GM12875 (cell line): Measurements from ENCODE around the gene OTUB2.

Experiments used
- H3K4me3 ChIP-seq: one replicate; pipeline ENCODE4 v1.5.1; 2011; ENCODE audit warnings: low read depth, low read length, control low read depth
- TF ChIP-seq, protein P1 (sequence below): IDR thresholded peaks from 2 replicates; pipeline ENCODE4 v1.5.1; 2011; ENCODE audit warnings: low read depth, mild to moderate bottlenecking, control low read depth, inconsistent platforms, low read length, moderate library complexity, borderline replicate concordance; ENCODE audit not compliant: insufficient read depth

The OTUB2 gene

DNA sequence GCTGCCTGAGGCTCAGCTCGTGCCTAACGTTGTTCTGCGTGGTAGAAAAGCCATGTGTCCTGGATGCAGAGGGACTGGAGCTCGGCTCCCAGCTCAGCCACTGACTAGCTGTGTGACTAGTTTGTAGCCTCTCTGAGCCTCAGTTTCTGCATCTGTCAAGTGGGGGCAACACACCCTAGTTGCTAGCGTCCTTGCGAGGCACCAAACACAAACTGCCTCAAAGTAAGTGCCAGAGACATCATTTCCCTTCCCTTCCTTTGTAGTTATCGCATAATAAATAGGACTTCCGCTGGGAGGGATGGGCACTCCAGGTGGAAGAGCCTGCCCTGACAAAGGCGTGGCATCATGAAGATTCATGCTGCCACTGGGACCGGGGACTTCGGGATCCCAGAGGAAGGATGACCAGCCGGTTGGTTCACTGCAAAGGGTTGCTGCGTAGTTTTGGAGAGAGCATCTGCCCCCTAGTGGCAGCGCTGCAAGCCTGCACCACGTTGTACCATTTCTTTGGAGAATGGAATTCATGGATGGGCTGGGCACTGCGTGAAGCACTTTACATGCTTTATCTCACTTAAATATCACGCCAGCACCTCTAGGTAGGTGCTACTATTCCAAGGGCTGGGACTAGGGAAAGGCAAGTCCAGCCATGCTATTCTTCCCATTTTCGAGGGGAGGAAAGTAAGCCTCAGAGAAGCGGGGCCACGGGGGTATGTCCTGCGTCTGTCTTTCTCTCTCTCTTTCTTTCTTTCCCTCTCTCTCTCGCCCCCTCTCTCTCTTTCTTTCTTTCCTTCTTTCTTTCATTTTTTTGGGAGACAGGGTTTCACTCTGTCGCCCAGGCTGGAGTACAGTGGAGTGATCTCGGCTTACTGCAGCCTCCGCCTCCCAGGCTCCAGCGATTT lies 24.4 kb upstream of the OTUB2 start:
- TF ChIP-seq, protein P1, sequence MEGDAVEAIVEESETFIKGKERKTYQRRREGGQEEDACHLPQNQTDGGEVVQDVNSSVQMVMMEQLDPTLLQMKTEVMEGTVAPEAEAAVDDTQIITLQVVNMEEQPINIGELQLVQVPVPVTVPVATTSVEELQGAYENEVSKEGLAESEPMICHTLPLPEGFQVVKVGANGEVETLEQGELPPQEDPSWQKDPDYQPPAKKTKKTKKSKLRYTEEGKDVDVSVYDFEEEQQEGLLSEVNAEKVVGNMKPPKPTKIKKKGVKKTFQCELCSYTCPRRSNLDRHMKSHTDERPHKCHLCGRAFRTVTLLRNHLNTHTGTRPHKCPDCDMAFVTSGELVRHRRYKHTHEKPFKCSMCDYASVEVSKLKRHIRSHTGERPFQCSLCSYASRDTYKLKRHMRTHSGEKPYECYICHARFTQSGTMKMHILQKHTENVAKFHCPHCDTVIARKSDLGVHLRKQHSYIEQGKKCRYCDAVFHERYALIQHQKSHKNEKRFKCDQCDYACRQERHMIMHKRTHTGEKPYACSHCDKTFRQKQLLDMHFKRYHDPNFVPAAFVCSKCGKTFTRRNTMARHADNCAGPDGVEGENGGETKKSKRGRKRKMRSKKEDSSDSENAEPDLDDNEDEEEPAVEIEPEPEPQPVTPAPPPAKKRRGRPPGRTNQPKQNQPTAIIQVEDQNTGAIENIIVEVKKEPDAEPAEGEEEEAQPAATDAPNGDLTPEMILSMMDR: peak; percentile 97
- H3K4me3 ChIP-seq: no peak overlapping the region

DNA sequence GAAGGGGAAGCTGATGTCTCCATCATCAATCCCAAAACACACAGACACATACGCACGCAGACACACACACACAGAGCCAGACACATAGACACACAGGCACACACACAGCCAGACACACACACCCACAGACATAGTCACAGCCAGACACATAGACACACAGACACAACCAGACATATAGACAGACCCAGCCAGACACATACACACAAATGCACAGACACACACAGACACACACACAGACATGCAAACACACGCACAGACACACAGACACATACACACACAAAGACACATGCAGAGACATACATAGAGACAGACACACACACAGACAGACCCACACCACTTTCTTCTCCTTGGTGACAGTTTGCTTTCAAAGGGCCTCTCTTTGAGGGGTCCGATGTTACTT lies 22.7 kb upstream of the OTUB2 start:
- no peak overlapping the region for H3K4me3 ChIP-seq
- TF ChIP-seq, protein P1: no peak

- TF ChIP-seq, protein P1: no peak
- H3K4me3 ChIP-seq: no peak overlapping the region
These were observed 22.1 kb upstream of the OTUB2 start for GRCh38 chr14:94004015-94004414.

- TF ChIP-seq, protein P1: peak; percentile 67
- no peak overlapping the region for H3K4me3 ChIP-seq
These were observed 20.6 kb upstream of the OTUB2 start for GRCh38 chr14:94005324-94006073.

DNA sequence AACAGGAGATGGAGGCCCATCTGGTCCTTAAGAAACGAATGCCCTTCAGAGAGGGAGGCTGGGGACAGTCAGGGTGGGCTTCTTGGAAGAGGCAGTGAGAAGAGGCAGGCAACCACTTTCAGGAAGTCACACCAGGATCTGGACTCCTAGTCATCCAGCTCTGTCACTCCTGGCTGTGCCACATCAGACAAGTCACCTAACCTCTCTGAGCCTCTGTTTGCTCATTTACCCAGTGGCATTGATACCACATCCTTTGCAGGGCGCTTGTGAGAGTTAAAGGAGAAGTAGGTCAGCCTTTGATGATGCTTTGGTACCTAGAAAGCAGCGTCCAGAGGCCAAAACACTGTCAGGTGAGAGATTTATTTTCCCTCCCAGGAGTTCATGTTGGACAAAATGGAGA lies 17.9 kb upstream of the OTUB2 start:
- TF ChIP-seq, protein P1: no peak
- H3K4me3 ChIP-seq: no peak overlapping the region

GRCh38 chr14:94009767-94010166 lies 16.4 kb upstream of the OTUB2 start:
- TF ChIP-seq, protein P1: no peak
- H3K4me3 ChIP-seq: no peak overlapping the region
